Bone marrow (tissue), 2 donors: ENCODE data around the gene SPATS1.
"Not testable (repeated sequence)": the region's sequence is repeated elsewhere in the genome, so short reads cannot be mapped to it uniquely, and the experiment has no call there.

ENCODE experiments used
- DNase-seq, 2 donors: peaks; one replicate each; lab custom pipeline; 2025; lab: John Stamatoyannopoulos, UW

SPATS1 gene

GRCh38 chr6:44342052-44342451, 398 bp upstream of the SPATS1 start:
- DNase-seq, result no peak

GRCh38 chr6:44346818-44347217, 4.4 kb downstream of the SPATS1 start:
- not testable (repeated sequence) for DNase-seq

- DNase-seq, result no peak
Observed at GRCh38 chr6:44349904-44350649, 7.6 kb downstream of the SPATS1 start.

GRCh38 chr6:44350650-44350994, 8.2 kb downstream of the SPATS1 start:
- DNase-seq, result not testable (repeated sequence)

GRCh38 chr6:44352259-44352658, 9.8 kb downstream of the SPATS1 start:
- no peak for DNase-seq

- DNase-seq, result no peak
Observed at GRCh38 chr6:44353336-44353735, 10.9 kb downstream of the SPATS1 start.

GRCh38 chr6:44355640-44356039, 13.2 kb downstream of the SPATS1 start:
- DNase-seq, result no peak

- DNase-seq, result no peak
Observed at GRCh38 chr6:44356487-44356886, 14.0 kb downstream of the SPATS1 start.

- no peak for DNase-seq
Observed at GRCh38 chr6:44359973-44360372, 17.5 kb downstream of the SPATS1 start.

- DNase-seq, result no peak
Observed at GRCh38 chr6:44361947-44362346, 19.5 kb downstream of the SPATS1 start.

- DNase-seq, result no peak
Observed at GRCh38 chr6:44363377-44363926, 21.0 kb downstream of the SPATS1 start.

GRCh38 chr6:44366781-44367180, 24.3 kb downstream of the SPATS1 start:
- DNase-seq, result no peak

- DNase-seq, result peak in 1 of 2 donors; percentile 24
Observed at GRCh38 chr6:44367681-44368080, 25.2 kb downstream of the SPATS1 start.

GRCh38 chr6:44373051-44373450, 30.6 kb downstream of the SPATS1 start:
- DNase-seq, result no peak

- DNase-seq, result no peak
Observed at GRCh38 chr6:44373787-44374186, 31.3 kb downstream of the SPATS1 start.

GRCh38 chr6:44375071-44375470, 32.6 kb downstream of the SPATS1 start:
- DNase-seq, result no peak

- no peak for DNase-seq
Observed at GRCh38 chr6:44377484-44377883, 35.0 kb downstream of the SPATS1 start.

GRCh38 chr6:44377971-44378370, 35.5 kb downstream of the SPATS1 start:
- DNase-seq, result no peak

- DNase-seq, result peak in 1 of 2 donors; percentile 19
Observed at GRCh38 chr6:44381739-44382138, 39.3 kb downstream of the SPATS1 start.

GRCh38 chr6:44386364-44386928, 44.0 kb downstream of the SPATS1 start:
- no peak for DNase-seq

GRCh38 chr6:44386929-44387345, 44.5 kb downstream of the SPATS1 start:
- DNase-seq, result no peak

GRCh38 chr6:44387346-44388134, 45.1 kb downstream of the SPATS1 start, which contains the start of gene CDC5L:
CDC5L (plus strand) TSS chr6:44387706; CDS start chr6:44387824, 118 bp downstream.
- DNase-seq, result peak; percentile 86 to 100

- no peak for DNase-seq
Observed at GRCh38 chr6:44388135-44388487, 45.7 kb downstream of the SPATS1 start.
